Gastroesophageal sphincter (tissue), 3 donors: ENCODE measurements around the gene LRBA.

ENCODE experiments used
- CTCF ChIP-seq, 4 experiments: fragments of 200-600 bp in 2 of 4; fragments of 450-650 bp in 2 of 4; sonication (generic) in 1 of 4; IDR thresholded peaks; one replicate each; pipeline ENCODE4 v1.5.1; 2017 to 2019; ENCODE audit warnings: antibody characterized with exemption in 4 of 4, mild to moderate bottlenecking in 2 of 4, moderate library complexity in 2 of 4
- EP300 ChIP-seq: sonication (generic); formaldehyde crosslinking; IDR thresholded peaks from one replicate; pipeline ENCODE4 v1.6.1; 2017; ENCODE audit warnings: antibody characterized with exemption, mild to moderate bottlenecking
- POLR2A ChIP-seq, 2 donors: fragments of 450-650 bp; IDR thresholded peaks; one replicate each; pipeline ENCODE4 v1.6.1; 2017; ENCODE audit warnings: antibody characterized with exemption in 2 of 2, mild to moderate bottlenecking in 2 of 2, moderate library complexity in 1 of 2
- POLR2AphosphoS5 ChIP-seq: sonication (generic); formaldehyde crosslinking; IDR thresholded peaks from one replicate; pipeline ENCODE4 v1.6.1; 2017; ENCODE audit warnings: antibody characterized with exemption

- TF ChIP-seq POLR2AphosphoS5 (no peak), CTCF (IDR thresholded peaks at IDR 0.05) (no peak), POLR2A (IDR thresholded peaks at IDR 0.05) (no peak), EP300 (no peak)
Observed at GRCh38 chr4:150310159-150310895, 704.8 kb downstream of the LRBA start.
